ENCODE measurements around the gene VSIG8. TPM values are rescaled to one million over a fixed set of nuclear protein-coding genes. Genes with fewer than 3 reads are reported as not detected.

Gene VSIG8
- total RNA-seq, 4 donors from 2014 or later, result 14.6 to 54.5 (median 43.1) TPM

DNA sequence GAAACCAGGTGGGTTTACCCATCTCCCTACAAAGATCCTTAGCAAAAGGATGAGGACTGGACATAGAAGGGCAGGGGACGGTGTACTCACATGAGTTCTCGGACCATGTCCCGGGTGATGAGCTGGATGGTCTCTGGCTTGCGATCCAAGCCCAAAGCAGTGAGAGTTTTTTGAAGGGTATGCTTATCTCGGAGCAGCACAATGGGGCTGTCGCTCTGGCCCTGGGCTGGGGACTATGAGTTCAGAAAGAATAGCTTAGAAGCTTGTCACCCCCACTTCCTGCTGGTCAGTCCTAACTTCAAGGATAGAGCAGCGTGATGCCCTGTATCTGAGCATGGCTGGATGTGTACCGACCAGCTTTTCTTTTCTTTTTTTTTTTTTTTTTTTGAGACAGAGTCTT, 27.9 kb upstream of the VSIG8 start:
- intact Hi-C loops (cut with DNase I; ENCODE audit: low total_unique reads), result loop anchor here (2.0 kb wide), 1 partner anchor 92 kb away; no protein-coding TSS in a partner anchor
- no peak for TF ChIP-seq POLR2A (IDR thresholded peaks at IDR 0.05)
- TF ChIP-seq, protein P1, sequence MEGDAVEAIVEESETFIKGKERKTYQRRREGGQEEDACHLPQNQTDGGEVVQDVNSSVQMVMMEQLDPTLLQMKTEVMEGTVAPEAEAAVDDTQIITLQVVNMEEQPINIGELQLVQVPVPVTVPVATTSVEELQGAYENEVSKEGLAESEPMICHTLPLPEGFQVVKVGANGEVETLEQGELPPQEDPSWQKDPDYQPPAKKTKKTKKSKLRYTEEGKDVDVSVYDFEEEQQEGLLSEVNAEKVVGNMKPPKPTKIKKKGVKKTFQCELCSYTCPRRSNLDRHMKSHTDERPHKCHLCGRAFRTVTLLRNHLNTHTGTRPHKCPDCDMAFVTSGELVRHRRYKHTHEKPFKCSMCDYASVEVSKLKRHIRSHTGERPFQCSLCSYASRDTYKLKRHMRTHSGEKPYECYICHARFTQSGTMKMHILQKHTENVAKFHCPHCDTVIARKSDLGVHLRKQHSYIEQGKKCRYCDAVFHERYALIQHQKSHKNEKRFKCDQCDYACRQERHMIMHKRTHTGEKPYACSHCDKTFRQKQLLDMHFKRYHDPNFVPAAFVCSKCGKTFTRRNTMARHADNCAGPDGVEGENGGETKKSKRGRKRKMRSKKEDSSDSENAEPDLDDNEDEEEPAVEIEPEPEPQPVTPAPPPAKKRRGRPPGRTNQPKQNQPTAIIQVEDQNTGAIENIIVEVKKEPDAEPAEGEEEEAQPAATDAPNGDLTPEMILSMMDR (IDR thresholded peaks at IDR 0.05), result no peak
- DNase-seq (ENCODE audit: low spot score in 2 of 2), result no peak
- H3K4me3 ChIP-seq (ENCODE audit: low read depth, poor library complexity, severe bottlenecking), result no peak overlapping the region
- 74 to 88% methylated on average over 8 of the region's 8 CpGs for WGBS, 2 donors

DNA sequence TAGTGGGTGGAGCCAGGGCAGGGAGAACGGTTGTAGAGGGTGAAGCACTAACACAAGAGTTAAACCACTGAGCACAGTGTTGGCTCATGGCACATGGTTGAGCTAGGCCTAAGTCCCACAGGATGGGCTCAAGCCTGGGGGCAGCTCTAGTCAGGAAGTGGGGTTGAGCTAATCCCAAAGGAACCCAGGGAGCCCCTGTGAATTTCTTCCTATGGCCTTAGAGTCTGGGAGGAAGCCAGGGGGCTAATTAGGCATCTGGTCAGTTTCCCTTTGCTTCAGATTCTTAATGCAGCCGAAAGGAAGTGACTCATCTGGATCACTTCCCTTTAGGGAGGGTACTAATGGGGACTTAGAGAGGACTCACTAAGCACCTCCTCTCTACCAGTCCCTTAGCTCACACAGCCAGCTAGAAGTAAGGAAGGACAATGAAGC, 27.4 kb upstream of the VSIG8 start:
- 15 to 18% methylated on average over 2 of the region's 2 CpGs for WGBS, 2 donors
- peak in 1 of 2 donors; percentile 46 for DNase-seq (ENCODE audit: low spot score in 2 of 2)
- TF ChIP-seq, protein P1 (IDR thresholded peaks at IDR 0.05), result no peak
- intact Hi-C loops (cut with DNase I; ENCODE audit: low total_unique reads), result loop anchor here (2.0 kb wide), 1 partner anchor 91 kb away; no protein-coding TSS in a partner anchor
- H3K4me3 ChIP-seq (ENCODE audit: low read depth, poor library complexity, severe bottlenecking), result no peak overlapping the region

DNA sequence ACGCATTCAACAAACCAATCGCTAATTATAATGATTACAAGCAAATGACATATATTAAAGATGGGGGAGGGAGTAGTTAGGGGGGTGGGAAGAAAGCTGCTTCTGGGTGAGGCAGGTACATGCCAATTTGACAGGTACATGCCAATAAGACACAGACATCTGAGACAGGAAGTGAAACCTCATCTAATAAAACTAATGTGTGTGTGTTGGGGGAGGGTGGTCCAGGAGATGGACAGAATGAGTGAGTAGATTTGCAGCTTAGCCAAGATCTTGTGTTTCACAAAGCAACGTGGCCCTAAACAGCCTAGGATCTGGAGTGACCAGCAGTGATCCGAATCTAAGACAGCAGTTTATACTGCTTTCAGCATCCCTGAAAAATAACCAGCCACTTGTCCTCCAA, 26.7 kb upstream of the VSIG8 start:
- TF ChIP-seq, protein P1 (IDR thresholded peaks at IDR 0.05), result no peak
- no peak for TF ChIP-seq POLR2A (IDR thresholded peaks at IDR 0.05)
- 93 to 94% methylated on average over 4 of the region's 4 CpGs for WGBS, 2 donors
- intact Hi-C loops (cut with DNase I; ENCODE audit: low total_unique reads), result no loop called here
- no peak for DNase-seq (ENCODE audit: low spot score in 2 of 2)
- no peak overlapping the region for H3K4me3 ChIP-seq (ENCODE audit: low read depth, poor library complexity, severe bottlenecking)

DNA sequence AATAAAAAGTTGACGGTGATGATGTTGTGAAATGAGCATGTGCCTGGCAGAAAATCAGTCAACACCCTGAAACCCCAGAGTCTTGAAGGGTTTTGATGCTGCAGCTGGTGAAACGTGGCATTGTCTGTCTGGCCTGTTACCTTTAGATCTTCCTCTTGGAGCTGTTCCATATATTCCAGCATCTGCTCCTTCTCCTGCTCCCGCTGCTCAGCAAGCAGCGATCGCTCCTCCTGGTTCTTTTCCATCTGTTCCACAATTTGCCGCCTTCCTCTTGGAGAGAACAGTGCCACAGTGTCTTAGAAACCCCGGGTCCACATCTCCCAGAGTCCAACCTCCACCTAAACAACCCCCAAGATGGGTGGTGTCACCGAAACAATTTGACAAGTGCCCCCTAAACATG, 21.8 kb upstream of the VSIG8 start:
- H3K4me3 ChIP-seq (ENCODE audit: low read depth, poor library complexity, severe bottlenecking), result no peak overlapping the region
- 69 to 80% methylated on average over 8 of the region's 8 CpGs for WGBS, 2 donors
- intact Hi-C loops (cut with DNase I; ENCODE audit: low total_unique reads), result loop anchor here (2.0 kb wide), 1 partner anchor 81 kb away; the partner anchor contains the start of gene FCRL6
- TF ChIP-seq, protein P1 (IDR thresholded peaks at IDR 0.05), result no peak
- TF ChIP-seq POLR2A (IDR thresholded peaks at IDR 0.05), result no peak
- no peak for DNase-seq (ENCODE audit: low spot score in 2 of 2)

DNA sequence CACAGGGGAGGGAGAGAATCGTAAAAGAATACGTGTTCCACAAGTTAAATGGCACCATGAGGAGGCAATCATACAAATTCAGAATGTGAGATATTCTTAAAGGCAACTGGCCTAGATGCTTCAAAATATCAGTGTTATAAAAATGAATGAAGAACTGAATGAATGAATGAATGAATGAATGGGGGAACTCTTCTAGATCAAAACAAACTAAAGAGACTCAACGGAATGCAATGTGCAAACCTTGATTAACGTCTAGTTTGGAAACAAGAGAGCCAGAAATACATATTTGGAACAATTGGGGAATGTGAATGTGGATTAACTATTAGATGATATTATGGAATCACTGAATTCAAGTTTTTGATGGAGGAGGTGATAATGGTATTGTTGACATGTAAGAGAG, 20.7 kb upstream of the VSIG8 start:
- TF ChIP-seq POLR2A (IDR thresholded peaks at IDR 0.05), result no peak
- TF ChIP-seq, protein P1 (IDR thresholded peaks at IDR 0.05), result no peak
- WGBS, 2 donors, result 67 to 91% methylated on average over 4 of the region's 4 CpGs
- no peak for DNase-seq (ENCODE audit: low spot score in 2 of 2)
- H3K4me3 ChIP-seq (ENCODE audit: low read depth, poor library complexity, severe bottlenecking), result no peak overlapping the region
- intact Hi-C loops (cut with DNase I; ENCODE audit: low total_unique reads), result no loop called here

DNA sequence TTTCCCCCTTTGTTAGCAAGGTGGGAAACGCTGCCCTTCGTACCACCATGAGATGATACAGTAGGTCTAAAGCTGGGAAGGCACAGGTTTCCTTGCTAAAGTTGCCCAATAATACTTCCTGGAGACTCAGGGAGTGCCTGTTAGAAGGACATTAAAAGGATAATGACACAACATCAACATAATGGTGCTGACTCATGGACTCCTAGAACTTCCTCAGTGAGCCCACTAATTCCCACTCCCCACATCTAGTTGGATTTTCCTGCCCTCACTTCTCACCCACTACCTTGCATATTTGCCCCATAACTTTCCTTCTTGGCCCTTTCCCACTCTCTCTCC, 20.0 kb upstream of the VSIG8 start:
- no peak overlapping the region for H3K4me3 ChIP-seq (ENCODE audit: low read depth, poor library complexity, severe bottlenecking)

More for the DNA sequence above, 20.0 kb upstream of the VSIG8 start:
- TF ChIP-seq, protein P1 (IDR thresholded peaks at IDR 0.05), result no peak
- no peak for TF ChIP-seq POLR2A (IDR thresholded peaks at IDR 0.05)
- intact Hi-C loops (cut with DNase I; ENCODE audit: low total_unique reads), result no loop called here
- WGBS, 2 donors, result 70 to 83% methylated on average over 2 of the region's 2 CpGs
- DNase-seq (ENCODE audit: low spot score in 2 of 2), result no peak
